LNCaP clone FGC (cell line): ENCODE results near the gene CD160.
"Not testable (repeated sequence)": the region's sequence is repeated elsewhere in the genome, so short reads cannot be mapped to it uniquely, and the experiment has no call there.

Experiments used
- DNase-seq: peaks from one replicate; pipeline ENCODE4 v3.0.0-alpha.2; 2011; ENCODE audit warnings: low read depth
- H3K4me3 ChIP-seq: 2 replicates; pipeline ENCODE4 v1.5.1; 2011; ENCODE audit warnings: mild to moderate bottlenecking, low read depth, low read length, control low read depth
- TF ChIP-seq, protein P1 (sequence below): IDR thresholded peaks from 2 replicates; pipeline ENCODE4 v1.5.1; 2012; ENCODE audit warnings: mild to moderate bottlenecking; ENCODE audit not compliant: control insufficient read depth, insufficient read depth; ENCODE audit errors: extremely low read depth

The CD160 gene, protein sequence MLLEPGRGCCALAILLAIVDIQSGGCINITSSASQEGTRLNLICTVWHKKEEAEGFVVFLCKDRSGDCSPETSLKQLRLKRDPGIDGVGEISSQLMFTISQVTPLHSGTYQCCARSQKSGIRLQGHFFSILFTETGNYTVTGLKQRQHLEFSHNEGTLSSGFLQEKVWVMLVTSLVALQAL

DNA sequence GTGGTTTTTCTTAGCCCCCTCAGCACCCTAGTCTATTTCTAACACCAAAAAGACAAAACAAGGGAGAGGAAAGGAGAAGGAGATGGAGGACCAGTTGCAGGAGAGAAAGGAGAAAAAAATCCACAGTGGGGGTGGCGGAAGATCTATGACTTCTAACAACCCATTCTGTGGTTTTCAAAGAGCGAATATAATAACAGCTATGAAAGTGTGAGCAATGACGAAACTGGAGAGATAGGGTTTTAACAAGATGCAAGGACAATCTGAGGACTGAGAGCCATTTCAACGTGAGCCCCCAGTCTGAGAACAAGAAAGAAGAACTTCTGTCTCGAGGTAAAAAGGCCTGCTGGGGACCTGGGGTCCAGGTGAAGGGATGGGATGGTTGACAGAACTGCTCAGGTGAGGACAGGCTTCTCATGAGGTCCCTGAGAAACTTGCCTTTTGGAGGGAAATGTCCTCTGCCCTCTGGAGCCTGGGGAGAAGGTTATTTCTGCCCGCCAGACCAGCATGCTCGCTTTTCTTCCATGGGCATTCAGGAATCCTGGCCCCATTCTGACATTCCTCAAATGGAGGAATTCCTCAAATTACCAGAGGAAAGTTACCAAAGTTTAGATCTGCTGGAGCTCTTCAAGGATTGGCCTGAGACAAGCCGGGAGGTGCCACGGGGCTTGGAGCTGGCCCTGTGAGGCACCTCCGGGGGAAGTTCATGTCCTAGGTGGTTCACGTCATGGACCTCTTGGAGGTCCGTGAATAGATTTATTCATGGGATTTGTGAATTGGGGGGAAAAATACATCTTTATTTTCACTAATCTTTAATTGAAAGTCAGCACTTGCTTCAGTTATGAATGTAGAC lies at the start of gene CD160:
Gene CD160 (plus strand): TSS at position 270 of the 850 bp plus-strand sequence. CDS start 8,829 bp downstream, outside the sequence.
- H3K4me3 ChIP-seq = no peak within 1 kb of the TSS
- TF ChIP-seq, protein P1, sequence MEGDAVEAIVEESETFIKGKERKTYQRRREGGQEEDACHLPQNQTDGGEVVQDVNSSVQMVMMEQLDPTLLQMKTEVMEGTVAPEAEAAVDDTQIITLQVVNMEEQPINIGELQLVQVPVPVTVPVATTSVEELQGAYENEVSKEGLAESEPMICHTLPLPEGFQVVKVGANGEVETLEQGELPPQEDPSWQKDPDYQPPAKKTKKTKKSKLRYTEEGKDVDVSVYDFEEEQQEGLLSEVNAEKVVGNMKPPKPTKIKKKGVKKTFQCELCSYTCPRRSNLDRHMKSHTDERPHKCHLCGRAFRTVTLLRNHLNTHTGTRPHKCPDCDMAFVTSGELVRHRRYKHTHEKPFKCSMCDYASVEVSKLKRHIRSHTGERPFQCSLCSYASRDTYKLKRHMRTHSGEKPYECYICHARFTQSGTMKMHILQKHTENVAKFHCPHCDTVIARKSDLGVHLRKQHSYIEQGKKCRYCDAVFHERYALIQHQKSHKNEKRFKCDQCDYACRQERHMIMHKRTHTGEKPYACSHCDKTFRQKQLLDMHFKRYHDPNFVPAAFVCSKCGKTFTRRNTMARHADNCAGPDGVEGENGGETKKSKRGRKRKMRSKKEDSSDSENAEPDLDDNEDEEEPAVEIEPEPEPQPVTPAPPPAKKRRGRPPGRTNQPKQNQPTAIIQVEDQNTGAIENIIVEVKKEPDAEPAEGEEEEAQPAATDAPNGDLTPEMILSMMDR = no peak
- DNase-seq = no peak

DNA sequence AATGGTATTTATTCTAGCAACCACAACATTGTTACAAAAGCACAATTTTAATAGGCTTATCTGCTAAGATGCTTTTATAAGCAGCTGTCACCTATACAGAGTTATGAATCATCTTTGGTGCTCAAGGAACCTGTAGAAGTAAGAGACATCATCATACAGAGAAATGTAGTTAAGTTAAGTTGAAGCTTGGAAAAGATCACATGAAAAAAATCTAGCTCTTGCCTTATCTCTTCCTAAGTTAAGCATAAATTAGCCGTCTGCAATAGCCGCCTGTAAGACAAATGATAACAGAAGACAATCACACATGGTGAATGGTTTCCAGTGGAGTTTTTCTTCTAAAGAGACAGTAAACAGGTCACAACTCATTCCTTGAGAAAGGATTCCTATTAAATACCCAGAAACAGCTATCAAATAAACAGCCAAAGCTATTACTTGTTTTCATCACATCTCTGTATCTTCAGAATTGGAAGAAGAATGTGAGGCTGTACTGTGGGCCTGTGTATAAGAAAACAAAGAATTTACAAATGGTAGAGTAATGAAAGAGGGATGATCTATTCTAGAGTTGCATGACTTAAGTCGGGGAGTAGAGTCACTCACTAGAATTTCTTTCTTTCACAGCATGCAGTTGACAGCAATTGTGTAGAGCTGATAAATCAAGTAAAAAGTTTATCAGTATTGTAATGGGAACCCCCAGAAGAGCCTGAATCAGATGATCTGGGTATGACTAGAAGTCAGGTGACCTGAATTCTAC lies 48.1 kb upstream of the CD160 start:
- not testable (repeated sequence) for DNase-seq, H3K4me3 ChIP-seq

DNA sequence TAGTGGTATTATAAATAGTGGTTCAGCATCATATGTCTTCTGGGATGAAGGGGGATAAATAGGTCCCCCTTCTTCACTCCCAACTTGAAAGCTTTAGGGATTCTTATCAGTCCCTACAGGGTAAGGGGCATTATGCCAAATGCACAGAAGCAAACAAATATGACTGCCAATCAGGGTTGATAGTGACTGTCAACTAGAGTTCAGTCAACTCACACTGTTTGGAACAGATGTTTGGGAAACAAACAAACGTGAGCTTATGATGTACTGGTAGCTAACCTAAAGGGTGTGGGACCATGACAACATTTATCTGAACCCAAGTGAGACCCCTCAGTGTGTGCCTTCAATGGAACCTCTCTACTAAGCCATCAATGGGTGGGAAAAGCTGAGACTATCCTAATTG lies 46.1 kb upstream of the CD160 start:
- H3K4me3 ChIP-seq, DNase-seq: not testable (repeated sequence)

DNA sequence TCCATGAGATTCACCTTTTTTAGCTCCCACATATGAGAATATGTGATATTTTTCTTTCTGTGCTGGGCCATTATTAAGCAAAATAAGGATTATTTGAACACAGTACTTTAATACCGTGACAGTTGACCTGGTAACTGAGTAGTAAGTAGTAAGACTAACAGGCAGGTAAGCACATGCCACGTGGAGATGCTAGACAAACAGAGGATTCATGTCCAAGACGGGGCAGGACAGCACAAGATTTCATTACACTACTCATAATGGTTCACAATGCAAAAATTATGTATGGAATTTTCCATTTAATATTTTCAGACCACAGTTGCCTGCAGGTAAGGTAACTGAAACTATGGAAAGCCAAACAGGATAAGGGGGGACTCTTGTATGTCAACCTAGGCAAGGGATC lies 34.4 kb upstream of the CD160 start:
- not testable (repeated sequence) for DNase-seq, H3K4me3 ChIP-seq

DNA sequence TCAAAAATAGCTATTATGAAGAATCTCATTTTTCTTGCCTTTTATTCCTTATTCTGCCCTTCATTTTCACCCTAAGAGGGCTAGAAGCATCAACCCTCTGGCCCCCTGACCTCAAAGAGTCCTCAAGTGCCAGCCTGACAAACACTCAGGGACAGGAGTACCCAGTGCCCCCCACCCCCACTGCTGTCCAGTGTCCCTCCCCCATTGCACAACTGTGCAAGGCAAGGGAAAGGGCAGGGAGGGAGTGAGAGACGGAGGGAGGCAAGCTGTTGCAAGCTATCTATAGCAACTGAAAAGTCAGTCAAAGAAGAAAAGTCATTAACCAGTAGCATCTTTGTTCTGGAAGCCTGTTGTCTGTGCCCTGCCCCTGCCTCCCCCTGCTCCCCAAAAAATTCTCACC lies 33.2 kb upstream of the CD160 start:
- H3K4me3 ChIP-seq, DNase-seq: not testable (repeated sequence)

DNA sequence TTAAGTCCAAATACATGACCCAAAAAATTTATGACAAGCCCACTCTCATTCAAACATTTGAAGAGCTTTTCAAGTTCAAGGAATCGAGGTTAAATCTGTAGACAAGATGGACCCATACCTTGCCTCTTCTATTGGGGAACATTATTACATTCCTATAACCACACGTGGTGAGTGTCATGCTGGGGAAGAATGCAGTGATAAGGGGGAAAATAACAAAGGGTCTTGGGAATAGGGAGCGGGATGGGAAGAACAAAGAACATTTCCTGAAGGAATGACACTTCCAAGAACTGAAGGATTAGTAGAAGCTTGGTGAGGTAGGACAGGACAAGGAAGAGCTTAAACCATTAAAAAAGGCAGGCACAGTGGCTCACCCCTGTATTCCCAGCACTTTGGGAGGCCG lies 31.0 kb upstream of the CD160 start:
- DNase-seq = no peak
- H3K4me3 ChIP-seq = no peak overlapping the region
- TF ChIP-seq, protein P1 = no peak

DNA sequence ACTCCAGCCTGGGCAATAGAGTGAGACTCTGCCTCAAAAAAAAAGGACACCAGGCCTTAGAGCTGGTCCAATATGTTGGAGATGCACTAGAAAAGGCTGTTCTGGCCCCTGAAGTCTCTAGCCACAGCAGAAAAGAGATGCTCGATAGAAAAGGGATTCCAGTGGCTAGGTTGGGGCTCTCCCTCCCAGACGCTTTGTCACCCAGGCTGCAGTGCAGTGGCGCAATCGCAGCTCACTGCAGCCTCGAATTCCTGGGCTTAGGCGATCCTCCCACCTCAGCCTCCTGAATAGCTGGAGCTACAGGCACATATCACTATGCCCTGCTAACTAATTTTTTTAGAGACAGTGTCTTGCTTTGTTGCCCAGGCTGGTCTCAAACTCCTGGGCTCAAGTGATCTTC lies 30.4 kb upstream of the CD160 start:
- H3K4me3 ChIP-seq = no peak overlapping the region
- DNase-seq = no peak
- TF ChIP-seq, protein P1 = no peak

DNA sequence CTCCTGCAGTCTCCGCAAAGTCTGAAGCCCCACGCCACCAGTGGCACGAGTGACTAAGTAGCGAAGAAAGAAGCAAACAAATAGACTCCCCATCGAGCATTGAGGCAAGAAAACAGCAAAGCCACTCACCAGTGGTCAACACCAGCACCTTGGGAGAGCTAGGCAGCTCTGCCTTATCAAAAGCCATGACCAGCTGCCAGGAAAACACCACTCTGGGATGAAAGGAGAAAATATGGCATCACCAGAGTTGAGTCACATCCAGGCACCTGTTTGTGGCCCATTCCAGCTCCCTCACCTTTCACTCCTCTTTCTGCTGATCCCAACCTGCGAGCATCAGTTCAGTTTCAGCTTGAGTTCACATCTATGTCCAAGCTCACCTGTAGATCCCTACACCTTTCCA lies 29.4 kb upstream of the CD160 start:
- H3K4me3 ChIP-seq = no peak overlapping the region
- no peak for DNase-seq
- TF ChIP-seq, protein P1 = no peak
